ENCODE measurements around the gene KAT5. TPM values are rescaled to one million over a fixed set of nuclear protein-coding genes. Genes with fewer than 3 reads are reported as not detected.
A peak's percentile ranks its signal among the peaks of the same experiment; 100 is the strongest.

Gene KAT5
- total and polyA plus RNA-seq, 2 of the 13 experiments (the other 11 are each of a cell fraction or from before 2014, with no cell fraction given) = 35.2 to 48.3 TPM

DNA sequence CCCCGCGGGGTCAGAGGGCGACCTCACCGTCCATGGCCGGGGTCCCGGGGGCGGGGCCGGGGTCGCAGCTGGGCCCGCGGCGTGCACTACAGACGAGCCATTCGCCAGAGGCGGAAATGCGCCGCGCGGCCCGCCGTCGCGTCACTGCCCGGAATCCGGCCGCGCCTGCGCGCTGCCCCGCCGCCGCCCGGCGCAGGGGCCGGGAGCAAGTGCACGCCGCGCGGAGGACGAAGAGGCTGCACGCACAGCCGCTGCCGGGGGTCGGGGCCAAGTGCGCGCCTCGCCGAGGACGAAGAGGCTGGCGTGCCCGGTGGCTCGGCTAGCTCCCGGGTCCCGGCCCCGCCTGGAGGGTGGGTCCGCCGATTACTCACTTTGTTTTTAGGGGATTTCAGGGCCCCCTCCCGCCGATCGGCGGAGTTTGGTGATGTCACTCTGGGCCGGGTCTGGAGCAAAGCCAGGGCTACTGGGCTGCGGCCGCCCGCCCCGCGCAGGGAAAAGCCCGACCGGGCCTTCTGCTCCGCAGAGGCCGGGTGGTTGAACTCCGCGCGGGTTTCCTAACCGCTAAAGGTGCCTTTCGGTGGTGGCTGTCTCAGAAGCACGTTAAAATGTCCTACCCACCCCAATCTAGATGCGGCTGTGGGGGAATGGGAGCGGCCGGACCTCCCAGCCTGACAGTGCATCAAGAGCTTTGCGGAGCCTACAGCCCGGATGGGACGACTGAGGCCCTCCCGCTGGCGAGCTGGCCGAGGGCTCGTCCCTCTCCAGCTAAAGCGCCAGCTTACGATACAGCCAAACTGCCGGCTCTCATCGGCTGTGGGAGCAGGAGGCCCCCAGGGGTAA, 49.0 kb upstream of the KAT5 start, which contains the start of gene RELA (continued):
- TF ChIP-seq CHD4 (IDR thresholded peaks at IDR 0.05; ENCODE audit: borderline replicate concordance, low read length) (no peak), SMC3 (IDR thresholded peaks at IDR 0.05; ENCODE audit: low read length) (no peak), SALL1 (CRISPR knock-in tag; IDR thresholded peaks at IDR 0.05) (peak; percentile 71), HES4 (CRISPR knock-in tag; IDR thresholded peaks at IDR 0.05; ENCODE audit: borderline replicate concordance) (no peak; the same call in 1 of the 2 replicates), ZNF550 (CRISPR knock-in tag; IDR thresholded peaks at IDR 0.05; ENCODE audit: borderline replicate concordance) (no peak), EZH2 (conservative IDR thresholded peaks at IDR 0.05; ENCODE audit: low read depth, low read length) (no peak), ZKSCAN5 (CRISPR knock-in tag; IDR thresholded peaks at IDR 0.05) (no peak), GABPB1 (CRISPR knock-in tag; IDR thresholded peaks at IDR 0.05) (peak; percentile 74), ZNF136 (CRISPR knock-in tag; IDR thresholded peaks at IDR 0.05; ENCODE audit: low read depth) (no peak), HNF4G (IDR thresholded peaks at IDR 0.05; ENCODE audit: borderline replicate concordance, low read depth, low read length) (no peak), HNF4G (CRISPR knock-in tag; IDR thresholded peaks at IDR 0.05; ENCODE audit: borderline replicate concordance, low read depth) (no peak), ZFP36L2 (CRISPR knock-in tag; IDR thresholded peaks at IDR 0.05) (no peak; the same call in 1 of the 2 replicates), YEATS4 (CRISPR knock-in tag; IDR thresholded peaks at IDR 0.05; ENCODE audit: borderline replicate concordance) (peak; percentile 80), REPIN1 (CRISPR knock-in tag; IDR thresholded peaks at IDR 0.05; ENCODE audit: borderline replicate concordance, low read depth) (no peak), ZSCAN31 (CRISPR knock-in tag; IDR thresholded peaks at IDR 0.05; ENCODE audit: low read depth) (peak; percentile 71), KLF15 (CRISPR knock-in tag; IDR thresholded peaks at IDR 0.05; ENCODE audit: borderline replicate concordance) (no peak), EEA1 (CRISPR knock-in tag; IDR thresholded peaks at IDR 0.05; ENCODE audit: borderline replicate concordance) (no peak)
- TF ChIP-seq, protein P1, sequence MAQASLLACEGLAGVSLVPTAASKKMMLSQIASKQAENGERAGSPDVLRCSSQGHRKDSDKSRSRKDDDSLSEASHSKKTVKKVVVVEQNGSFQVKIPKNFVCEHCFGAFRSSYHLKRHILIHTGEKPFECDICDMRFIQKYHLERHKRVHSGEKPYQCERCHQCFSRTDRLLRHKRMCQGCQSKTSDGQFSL (CRISPR knock-in tag; IDR thresholded peaks at IDR 0.05) = no peak
- TF ChIP-seq, protein P2, sequence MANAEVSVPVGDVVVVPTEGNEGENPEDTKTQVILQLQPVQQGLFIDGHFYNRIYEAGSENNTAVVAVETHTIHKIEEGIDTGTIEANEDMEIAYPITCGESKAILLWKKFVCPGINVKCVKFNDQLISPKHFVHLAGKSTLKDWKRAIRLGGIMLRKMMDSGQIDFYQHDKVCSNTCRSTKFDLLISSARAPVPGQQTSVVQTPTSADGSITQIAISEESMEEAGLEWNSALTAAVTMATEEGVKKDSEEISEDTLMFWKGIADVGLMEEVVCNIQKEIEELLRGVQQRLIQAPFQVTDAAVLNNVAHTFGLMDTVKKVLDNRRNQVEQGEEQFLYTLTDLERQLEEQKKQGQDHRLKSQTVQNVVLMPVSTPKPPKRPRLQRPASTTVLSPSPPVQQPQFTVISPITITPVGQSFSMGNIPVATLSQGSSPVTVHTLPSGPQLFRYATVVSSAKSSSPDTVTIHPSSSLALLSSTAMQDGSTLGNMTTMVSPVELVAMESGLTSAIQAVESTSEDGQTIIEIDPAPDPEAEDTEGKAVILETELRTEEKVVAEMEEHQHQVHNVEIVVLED (CRISPR knock-in tag; IDR thresholded peaks at IDR 0.05; ENCODE audit: borderline replicate concordance) = peak; percentile 40; the same call in 1 of the 2 replicates
- TF ChIP-seq, protein P3, sequence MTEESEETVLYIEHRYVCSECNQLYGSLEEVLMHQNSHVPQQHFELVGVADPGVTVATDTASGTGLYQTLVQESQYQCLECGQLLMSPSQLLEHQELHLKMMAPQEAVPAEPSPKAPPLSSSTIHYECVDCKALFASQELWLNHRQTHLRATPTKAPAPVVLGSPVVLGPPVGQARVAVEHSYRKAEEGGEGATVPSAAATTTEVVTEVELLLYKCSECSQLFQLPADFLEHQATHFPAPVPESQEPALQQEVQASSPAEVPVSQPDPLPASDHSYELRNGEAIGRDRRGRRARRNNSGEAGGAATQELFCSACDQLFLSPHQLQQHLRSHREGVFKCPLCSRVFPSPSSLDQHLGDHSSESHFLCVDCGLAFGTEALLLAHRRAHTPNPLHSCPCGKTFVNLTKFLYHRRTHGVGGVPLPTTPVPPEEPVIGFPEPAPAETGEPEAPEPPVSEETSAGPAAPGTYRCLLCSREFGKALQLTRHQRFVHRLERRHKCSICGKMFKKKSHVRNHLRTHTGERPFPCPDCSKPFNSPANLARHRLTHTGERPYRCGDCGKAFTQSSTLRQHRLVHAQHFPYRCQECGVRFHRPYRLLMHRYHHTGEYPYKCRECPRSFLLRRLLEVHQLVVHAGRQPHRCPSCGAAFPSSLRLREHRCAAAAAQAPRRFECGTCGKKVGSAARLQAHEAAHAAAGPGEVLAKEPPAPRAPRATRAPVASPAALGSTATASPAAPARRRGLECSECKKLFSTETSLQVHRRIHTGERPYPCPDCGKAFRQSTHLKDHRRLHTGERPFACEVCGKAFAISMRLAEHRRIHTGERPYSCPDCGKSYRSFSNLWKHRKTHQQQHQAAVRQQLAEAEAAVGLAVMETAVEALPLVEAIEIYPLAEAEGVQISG (CRISPR knock-in tag; IDR thresholded peaks at IDR 0.05) = peak; percentile 82
- TF ChIP-seq, protein P4, sequence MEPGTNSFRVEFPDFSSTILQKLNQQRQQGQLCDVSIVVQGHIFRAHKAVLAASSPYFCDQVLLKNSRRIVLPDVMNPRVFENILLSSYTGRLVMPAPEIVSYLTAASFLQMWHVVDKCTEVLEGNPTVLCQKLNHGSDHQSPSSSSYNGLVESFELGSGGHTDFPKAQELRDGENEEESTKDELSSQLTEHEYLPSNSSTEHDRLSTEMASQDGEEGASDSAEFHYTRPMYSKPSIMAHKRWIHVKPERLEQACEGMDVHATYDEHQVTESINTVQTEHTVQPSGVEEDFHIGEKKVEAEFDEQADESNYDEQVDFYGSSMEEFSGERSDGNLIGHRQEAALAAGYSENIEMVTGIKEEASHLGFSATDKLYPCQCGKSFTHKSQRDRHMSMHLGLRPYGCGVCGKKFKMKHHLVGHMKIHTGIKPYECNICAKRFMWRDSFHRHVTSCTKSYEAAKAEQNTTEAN (CRISPR knock-in tag; conservative IDR thresholded peaks at IDR 0.05) = no peak
- TF ChIP-seq, protein P5, sequence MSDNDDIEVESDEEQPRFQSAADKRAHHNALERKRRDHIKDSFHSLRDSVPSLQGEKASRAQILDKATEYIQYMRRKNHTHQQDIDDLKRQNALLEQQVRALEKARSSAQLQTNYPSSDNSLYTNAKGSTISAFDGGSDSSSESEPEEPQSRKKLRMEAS (IDR thresholded peaks at IDR 0.05) = peak; percentile 73
